HG02571 (cell line): Measurements from ENCODE around the gene DDX10.
"Not testable (repeated sequence)": the region's sequence is repeated elsewhere in the genome, so short reads cannot be mapped to it uniquely, and the experiment has no call there.

ENCODE experiments used
- ATAC-seq: cut with Tn5 transposase; IDR thresholded peaks from one replicate; pipeline ENCODE4 v1.9.1; 2021; ENCODE audit warnings: mild to moderate bottlenecking, moderate library complexity; ENCODE audit not compliant: unreplicated experiment

The DDX10 gene

DNA sequence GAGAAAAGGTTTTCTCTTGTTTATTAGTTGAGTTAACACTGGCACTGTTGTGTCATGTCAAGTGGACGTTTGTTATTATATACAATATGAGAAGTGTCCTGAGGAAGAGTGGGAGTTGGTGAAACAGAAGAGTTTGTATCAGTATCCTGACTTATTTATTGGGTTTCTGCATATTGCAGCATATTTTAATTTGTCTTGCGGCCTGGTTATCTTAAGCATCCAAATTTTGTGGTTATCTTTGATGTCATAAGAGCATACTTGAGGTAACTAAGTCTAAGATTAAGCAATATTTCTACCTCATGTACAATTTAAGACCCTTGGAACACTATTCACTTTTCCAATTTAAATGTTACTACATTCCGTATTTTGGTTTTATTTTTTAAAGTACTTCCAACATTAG is 103.5 kb downstream of the DDX10 start:
- no peak for ATAC-seq

DNA sequence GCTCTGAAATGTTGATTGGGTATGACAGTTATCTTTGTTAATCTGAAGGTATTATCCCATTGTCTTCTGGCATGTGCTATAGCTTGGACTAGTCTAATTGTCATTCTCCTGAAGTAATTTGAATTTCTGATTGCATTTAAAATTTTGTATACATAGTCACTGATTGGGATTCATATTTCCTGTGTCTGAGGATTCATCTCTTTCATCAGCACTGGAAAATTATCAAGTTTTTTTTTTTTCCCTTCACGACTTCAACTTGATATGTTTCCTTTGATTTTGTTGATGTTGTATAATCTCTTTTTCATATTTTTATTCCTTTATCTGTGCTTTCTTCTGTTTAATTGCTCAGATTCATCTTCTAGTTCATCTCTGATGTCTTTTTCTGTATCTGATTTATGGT is 104.1 kb downstream of the DDX10 start:
- no peak for ATAC-seq

DNA sequence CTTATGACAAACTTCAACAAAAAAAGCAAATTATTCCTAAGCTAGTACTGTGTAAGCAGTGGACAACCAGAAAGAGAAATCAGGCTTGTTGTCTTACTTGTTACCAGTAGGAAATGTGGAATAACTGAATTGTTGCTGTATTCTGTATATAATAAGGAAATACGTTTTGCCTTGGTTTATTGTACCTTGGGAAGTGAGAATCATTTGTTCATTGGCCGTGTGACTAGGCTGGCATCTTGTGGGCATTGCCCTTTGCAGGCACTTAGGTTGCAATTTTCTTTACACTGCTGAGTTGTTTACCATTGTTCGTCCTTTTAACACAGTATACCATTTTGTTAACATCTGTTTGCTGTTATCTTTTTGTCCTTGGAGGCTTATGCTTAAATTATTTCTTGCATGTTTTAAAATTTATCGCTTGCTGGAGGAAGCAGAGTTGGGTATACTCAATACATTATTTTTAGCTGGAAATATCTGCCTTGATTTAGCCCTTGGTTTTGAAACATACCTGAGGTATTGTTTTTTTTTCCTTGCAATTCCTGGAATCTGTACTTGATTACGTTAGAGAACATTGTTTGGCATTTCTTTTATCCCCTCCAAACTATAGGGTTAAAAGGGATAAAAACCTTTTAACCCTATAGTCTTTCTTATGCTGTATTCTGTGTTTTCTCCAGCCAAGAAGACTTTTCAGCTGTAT is 109.3 kb downstream of the DDX10 start:
- no peak for ATAC-seq

DNA sequence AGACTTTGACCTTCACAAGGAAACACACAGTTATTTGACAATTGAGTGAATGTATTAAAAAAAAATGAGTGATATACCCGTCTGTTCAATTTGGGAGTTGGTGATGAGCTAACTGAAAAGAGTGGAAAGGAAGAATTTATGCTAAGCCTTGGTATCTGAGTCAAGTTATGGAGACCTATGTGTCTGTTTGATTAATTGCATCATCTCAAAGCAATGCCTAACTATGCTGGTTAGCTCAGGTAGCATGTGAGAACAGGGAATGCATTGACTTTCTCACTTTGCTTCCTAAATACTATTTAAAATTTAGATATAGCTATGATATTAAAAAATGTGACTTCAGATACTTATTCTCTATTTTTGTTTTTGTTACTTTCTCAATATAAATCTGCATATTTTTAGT is 110.5 kb downstream of the DDX10 start:
- no peak for ATAC-seq

DNA sequence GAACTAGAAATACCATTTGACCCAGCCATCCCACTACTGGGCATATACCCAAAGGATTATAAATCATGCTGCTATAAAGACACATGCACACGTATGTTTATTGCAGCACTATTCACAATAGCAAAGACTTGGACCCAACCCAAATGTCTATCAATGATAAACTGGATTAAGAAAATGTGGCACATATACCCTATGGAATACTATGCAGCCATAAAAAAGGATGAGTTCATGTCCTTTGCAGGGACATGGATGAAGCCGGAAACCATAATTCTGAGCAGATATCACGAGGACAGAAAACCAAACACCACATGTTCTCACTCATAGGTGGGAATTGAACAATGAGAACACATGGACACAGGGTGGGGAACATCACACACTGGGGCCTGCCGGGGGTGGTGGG is 114.3 kb downstream of the DDX10 start:
- not testable (repeated sequence) for ATAC-seq

DNA sequence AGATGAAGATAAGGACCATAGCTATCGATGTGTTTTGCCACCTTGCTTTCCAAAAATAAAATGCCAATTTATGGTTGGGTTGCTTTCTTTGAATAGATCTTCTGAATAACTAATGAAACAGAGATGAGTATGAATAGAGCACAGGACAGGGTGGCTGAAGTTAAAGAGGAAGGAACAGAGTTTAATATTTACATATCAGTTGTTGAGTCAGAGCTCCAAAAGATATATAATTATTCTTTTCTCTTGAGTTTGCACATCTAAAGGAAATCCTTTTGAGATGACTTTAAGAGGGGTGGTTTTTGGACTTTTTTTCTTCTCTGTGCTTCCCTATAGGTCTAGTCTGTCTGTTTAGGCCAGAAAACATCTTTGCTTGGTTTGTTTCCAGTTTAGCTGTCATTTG is 115.2 kb downstream of the DDX10 start:
- ATAC-seq: no peak

DNA sequence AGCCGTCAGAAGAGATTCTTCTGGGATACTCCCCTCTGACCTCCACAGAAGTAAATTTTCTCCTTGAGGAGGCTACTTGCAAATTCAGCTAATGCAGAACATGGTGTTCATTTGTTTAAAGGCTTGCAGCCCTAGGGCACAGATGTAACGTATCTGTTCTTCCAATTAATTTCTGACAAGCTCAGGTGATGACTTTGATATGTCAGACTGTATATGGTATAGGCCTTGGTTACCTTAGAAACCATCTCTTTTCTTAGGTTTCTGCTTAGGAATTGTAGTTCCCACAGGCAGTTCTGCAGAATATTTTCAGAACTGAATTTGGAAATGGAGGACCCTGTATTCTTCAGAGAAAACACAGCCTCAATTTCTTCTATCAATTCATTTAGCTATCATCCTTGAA is 117.1 kb downstream of the DDX10 start:
- no peak for ATAC-seq

DNA sequence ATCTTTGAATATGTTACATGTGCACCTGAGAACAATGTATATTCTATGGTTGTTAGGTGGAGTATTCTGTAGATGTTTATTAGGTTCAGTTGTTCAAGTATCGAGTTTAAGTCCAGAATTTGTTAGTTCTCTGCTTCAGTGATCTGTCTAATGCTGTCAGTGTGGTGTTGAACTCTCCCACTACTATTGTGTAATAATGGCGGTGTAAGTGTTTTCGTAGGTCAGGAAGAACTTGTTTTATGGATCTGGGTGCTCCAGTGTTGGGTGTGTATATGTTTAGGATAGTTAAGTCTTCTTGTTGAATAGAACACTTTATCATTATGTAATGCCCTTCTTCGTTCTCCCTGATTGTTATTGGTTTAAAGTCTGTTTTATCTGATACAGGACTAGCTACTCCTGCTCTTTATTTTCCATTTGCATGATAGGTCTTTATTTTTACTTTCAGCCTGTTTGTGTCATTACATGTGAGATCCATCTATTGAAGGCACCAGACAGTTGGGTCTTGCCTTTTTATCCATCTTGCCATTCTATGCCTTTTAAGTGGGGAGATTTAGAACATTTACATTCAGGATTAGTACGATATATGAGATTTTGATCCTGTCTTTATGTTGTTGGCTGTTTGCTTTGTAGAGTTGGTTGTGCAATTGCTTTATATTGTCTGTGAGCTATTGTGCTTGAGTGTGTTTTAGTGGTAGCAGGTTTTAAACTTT is 121.6 kb downstream of the DDX10 start:
- no peak for ATAC-seq

DNA sequence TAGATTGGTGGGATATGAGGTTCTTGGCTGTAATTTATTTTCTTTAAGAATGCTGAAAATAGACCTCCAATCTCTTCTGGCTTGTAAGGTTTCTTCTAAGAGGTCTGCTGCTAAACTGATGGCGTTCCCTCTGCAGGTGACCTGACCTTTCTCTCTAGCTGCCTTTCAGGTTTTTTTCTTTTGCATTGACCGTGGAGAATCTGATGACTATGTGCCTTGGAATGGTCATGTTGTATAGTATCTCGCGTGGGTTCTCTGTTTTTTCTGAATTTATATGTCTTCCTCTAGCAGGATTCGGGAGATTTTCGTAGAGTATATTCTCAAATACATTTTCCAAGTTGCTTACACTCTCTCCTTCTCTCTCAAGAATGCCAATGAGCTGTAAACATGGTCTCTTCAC is 122.2 kb downstream of the DDX10 start:
- ATAC-seq: no peak

DNA sequence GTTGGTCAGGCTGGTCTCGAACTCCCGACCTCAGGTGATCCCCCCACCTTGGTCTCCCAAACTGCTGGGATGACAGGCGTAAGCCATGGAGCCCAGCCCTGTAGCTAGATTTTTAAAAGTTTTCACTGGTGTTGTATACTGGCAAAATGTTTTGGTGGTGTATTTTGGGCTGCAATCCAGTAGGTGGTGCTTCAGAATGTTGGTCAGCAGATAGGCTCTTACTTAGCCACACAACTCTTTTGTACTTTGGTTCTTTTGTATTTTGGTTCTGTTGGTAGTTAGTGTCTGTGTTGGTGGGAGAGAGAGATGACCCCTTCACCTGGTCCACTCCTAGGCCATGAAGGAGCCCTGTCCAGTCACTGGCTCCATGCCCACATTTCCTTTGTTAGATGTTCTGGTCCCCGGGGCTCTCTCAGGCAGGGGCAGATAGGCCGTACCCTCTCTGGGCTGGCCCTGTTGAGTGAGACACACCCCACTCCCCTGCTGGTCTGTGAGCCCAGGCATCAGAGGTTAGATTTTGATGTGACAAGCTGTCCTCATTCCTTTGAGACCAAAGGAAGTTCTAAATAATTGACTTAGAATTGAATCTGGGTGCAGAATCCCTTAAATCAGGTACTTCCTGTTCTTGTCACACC is 123.8 kb downstream of the DDX10 start:
- ATAC-seq: no peak

DNA sequence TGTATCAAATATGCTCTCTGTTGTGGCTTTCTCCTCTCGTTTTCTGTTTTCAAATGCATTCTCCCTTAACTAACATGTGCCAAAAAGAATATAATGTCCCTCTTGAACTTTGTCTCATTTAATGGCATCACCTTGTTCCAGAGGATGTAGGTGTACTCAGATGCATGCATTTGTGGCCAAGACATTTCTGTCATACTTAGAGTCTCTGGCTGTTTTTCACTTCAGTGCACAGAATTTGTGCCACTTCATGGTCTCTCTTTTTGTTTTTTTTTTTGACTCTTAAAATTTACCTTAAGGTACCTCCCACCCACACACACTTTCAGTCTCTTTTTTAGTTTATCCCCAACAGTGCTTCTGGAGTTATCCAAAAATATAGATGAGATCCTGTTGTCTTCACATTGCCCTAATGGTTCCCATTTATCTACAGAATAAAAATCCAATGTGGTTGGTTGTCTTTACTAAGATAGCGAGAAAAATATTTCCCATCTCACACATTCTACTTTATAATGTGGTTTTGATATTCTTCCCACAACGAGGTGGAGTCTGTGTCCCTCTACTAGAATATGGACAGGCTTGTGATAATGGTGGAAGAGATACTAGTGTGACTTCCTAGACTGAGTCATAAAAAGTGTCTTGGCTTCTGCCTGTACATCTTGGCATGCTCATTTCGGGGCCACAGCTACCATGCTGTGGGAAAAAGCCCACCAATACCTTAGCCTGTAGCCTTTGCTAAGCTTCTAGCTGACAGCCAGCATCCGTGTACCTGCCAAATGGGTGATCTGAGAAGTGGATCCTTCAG is 125.8 kb downstream of the DDX10 start:
- ATAC-seq: peak; percentile 58

DNA sequence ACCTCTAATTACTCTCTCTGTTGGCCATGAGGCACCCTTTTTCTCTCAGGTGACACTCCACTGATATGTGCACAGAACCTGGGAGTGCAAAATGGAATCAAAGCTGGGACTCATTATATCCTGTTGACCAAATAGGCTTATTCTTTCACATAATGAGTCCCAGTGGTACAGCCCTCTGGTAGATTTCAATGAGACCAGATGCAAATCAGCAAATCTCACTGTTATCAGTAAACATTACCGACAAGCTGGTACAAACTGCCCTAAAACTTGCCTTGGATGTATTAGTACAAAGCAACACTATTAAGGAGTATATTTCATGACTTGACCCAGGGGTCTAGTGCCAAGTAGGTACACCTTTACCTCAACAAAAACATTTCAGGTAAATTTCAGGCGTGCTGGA is 128.3 kb downstream of the DDX10 start:
- no peak for ATAC-seq

DNA sequence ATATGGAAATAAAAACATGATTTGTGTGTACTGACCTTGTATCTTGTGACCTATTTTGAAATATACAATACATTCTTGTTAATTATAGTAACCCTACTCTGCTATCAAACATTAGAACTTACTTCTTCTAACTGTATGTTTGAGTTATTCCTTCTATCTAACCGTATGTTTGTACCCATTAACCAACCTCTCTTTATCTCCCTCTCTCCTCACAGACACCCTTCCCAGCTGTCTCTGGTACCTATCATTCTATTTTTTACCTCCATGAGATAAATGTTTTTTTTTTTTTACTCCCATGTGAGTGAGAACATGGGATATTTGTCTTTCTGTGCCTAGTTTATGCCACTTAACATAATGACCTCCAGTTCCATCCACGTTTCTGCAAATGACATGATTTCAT is 128.7 kb downstream of the DDX10 start:
- no peak for ATAC-seq

DNA sequence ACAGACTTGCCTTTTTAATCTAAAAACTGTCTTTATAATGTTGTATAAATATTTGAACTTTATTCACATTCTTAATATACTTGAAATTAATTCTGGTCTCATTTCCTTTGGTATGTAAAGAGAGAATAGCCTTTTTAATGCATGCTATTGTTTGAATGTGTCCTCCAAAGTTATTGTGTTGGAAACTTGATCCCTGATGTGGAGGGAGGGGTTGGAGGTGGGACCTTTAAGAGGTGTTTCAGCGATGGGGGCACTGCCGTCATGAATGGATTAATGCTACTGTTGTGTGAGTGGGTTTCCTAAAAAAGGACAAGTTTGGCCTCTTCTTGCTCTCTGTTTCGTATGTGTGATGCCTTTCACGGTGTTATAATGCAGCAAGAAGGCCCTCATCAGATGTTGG is 131.7 kb downstream of the DDX10 start:
- ATAC-seq: no peak

DNA sequence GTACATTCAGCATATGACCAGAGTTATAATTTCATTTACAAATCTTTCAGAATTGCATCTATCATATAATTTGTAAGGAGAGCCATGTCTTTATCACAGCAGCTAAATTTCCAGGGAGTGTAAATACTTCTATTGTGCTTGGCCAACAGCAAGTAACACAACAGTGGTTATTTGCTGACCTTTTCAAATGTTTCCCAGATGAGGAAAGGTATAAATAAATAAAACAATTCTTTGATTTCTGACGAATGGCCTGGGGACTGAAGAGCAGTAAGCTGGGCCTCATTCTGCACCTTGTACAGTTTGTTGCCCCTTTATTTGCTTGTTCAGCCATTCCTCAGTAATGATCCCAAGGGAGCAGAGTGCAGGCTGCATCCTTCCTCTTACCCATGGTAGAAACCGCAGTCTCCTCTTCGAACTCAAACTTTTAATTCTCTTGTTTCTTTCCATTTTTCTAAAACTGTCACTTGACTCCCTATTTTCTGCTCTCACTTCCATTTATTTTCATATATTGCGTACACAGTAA is 132.8 kb downstream of the DDX10 start:
- no peak for ATAC-seq

DNA sequence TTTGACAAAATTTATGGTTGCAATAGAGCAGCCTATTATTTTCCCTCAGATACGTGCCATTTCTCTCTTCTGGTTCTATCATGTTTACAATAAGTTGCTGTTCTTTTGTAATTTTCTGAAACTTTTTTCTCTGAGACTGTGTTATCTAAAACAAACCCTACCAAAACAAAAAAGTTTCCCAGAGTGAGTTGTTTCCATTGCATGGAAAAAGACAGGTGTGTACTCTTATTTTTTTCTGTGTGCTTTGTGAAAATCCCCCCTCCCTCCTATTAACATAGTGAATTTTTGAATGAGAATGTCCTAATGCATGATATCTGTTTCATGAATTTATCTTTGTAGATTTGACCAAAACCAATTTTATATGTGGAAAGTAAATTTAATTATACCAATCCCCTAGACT is 137.6 kb downstream of the DDX10 start:
- no peak for ATAC-seq

DNA sequence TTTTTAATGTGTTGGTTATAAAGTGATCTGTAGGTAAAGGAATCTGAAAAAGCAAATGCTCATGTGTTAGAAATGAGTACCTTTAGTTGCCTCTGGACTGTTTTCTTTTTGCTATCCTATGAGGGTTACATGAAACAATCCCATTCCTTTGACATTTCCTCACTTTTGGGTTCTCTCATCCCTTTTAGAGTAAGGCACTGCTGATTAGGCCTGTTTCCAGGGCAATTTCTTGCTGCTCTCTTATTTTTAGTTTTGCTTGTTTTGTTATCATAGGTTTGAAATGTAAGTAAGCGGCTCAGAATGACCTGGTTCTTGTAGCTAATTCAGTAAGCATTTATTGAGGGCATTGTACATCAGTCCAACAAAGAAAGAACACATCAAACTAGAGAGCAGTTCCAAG is 138.9 kb downstream of the DDX10 start:
- ATAC-seq: no peak

DNA sequence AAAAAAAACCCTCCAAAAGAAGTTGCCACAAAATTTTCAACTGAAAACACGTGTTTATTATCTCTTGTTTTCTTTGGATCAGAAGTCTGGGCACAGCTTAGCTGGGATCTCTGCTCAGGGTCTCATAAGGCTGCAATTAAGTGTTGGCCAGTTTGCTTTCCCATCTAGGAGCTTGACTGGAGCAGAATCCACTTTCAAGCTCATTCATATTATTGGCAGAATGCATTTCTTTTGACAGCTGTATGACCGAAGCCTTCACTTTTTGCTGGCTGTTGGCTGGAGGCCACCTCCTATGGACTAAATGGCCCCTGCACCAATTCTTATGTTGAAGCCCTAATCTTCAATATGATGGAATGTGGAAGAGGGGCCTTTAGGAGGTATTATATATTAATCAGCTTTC is 139.6 kb downstream of the DDX10 start:
- no peak for ATAC-seq

DNA sequence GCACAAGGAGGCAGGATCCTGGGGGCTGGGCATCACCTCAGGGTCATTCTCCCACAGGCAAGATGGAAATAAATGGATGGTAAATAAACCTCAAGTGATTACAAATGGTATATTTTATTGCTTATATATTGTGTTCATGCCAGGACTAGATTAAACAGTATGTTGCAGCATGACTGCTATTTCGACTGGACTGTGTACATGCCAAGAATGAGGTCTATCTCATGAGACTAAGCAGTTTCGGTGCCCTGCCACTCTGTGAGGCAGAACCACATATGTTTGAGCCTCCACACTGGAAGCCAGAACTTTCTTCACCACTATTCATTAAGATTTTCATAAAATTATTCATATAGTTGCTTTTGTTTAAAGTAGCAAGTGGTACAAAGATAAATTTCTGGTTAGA is 140.2 kb downstream of the DDX10 start:
- no peak for ATAC-seq

DNA sequence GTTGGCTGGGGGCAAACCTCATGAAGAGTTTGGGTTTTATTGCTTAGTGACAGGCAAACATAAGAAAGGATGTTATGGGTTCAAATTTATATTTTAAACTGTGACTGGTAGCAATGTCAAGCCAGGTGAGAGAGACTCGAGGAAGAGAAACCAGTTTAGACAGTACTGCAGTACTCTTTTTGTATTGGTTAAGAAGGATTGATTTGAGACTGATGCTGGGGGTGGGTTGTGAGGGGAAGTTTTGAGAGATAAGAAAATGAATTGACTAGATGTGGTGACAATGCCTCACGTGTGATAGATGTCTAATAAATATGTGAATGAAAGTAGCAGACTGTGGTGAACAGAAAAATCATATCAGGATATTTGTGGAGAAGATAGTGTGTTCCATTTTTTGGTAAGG is 142.4 kb downstream of the DDX10 start:
- no peak for ATAC-seq

DNA sequence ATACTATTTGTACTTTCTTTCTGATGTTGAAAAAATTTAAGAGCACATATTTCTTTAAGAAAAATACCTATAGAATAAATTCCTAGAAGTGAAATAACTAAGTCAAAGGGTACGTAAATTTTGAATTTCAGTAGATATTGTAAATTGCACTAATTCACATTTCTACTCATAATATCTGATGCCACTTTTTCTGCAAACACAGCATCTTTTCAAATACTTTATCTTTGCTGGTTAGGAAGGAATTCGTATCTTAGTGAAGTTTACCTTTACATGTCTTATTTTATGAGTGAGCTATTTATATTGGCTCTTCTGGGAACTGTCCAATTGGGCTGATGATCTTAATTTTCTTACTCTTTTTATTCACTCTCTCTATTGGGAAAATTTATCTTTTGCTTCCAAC is 148.2 kb downstream of the DDX10 start:
- no peak for ATAC-seq
